ENCODE measurements around the gene RMI1. TPM values are rescaled to one million over a fixed set of nuclear protein-coding genes. Genes with fewer than 3 reads are reported as not detected.
"Not testable (repeated sequence)": the region's sequence is repeated elsewhere in the genome, so short reads cannot be mapped to it uniquely, and the experiment has no call there.

Gene RMI1
- total RNA-seq (2014; rRNA removed; shearing (Covaris generic)), result 3.8 and 8.7 TPM in 2 replicates
- polyA plus RNA-seq (2014; cell fraction: nucleus; rRNA removed), result 5.0 and 9.2 TPM in 2 replicates

DNA sequence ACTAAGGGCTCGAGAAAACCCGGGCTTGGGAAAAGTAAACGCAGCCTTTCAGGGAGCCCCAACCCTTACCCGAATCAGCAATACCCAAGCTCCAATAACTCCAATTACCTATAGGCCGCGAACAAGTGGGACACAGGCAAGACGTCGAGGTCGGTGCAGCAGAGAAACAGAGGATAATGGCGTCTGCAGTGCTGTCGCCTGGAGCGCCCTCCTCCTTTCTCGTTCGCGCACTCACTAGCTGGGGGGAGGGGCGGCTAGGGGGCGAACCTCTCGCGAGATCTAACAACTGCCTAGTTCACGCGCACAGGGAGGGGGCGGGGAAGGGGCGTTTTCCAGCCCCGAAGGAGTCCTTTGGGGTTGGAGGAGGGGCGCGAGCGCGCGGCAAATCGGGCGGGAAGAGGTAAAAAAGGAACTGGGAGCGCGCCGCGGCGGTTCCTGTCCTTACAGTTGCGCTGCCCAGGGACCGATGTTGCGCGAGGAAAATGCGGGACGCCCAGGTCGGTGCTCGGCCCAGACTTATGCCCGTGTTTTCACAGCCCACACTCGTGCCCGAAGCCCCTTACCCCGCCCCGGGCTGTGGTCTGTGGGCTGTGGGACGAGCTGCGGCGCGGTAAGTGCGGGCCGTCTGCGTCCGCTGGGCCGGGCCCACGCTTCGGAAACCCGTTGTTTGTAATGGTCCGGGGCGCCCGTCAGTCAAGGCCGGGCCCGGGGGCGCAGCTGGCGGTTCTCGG, at the start of gene RMI1:
RMI1 (plus strand) TSS at position 411 of the 731 bp plus-strand sequence. CDS start 20,182 bp downstream, outside the sequence.
- peak; percentile 99 for DNase-seq (ENCODE audit: extremely low read depth, low read depth)

DNA sequence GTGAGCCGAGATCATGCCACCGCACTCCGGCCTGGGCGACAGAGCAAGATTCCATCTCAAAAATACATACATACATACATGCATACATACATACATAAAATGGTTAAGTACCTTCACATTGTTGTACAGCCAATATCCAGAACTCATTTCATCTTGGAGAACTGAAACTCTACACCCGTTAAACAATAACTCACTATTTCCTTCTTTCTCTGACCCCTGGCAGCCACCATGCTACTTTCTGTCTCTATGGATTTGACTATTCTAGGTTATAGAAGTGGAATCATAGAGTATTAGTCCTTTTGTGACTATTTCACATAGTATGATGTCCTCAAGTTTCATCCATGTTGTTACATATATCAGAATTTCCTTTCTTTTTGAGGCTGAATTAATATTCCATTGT, 49.7 kb upstream of the RMI1 start:
- no peak for DNase-seq (ENCODE audit: extremely low read depth, low read depth)

DNA sequence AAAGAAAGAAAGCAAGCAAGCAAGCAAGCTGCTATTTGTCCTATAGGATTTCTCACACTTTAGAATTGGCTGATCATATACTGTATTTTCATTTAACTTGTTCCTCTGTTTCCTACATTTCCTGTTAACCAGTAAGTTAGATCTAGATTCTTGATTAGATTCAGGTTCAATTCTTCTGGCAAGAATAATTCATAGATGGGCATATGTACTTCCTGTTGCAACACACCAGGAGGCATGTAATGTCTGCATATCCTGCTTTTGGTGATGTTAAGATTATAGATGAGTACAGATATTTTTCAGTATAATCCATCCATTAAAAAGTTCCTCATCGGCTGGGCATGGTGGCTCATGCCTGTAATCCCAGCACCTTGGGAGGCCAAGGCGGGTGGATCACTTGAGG, 48.6 kb upstream of the RMI1 start:
- no peak for DNase-seq (ENCODE audit: extremely low read depth, low read depth)

DNA sequence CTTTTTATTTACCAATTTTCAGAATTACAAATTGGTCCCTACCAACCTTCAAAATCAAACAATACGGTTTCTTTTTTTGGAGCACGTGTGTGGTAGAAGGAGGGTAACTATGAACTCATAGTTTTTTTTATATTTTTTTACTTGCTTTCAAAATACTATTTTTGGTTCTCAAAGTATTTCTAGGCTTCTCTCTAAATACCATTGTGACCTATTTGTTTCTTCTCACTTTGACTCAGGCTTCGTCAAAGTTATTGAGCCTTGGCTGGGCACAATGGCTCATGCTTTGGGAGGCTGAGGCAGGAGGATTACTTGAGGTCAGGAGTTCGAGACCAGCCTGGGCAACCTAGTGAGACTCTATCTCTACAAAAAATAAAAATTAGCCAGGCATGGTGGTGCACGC, 47.8 kb upstream of the RMI1 start:
- no peak for DNase-seq (ENCODE audit: extremely low read depth, low read depth)

DNA sequence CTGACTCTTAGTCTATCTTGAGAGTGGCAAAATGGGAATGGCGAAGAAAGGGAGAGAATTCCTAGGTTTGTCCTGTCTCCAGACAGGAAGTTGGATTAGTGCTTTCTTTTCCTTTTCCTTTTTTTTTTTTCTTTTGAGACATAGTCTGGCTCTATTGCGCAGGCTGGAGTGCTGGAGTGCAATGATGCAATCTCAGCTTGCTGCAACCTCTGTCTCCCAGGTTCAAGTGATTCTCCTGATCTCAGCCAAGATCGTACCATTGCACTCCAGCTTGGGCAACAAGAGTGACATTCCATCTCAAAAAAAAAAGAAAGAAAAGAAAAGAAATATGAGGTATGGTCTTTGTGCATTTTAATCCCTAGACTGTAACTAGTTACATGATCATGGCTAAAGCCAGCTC, 46.8 kb upstream of the RMI1 start:
- DNase-seq (ENCODE audit: extremely low read depth, low read depth), result no peak

DNA sequence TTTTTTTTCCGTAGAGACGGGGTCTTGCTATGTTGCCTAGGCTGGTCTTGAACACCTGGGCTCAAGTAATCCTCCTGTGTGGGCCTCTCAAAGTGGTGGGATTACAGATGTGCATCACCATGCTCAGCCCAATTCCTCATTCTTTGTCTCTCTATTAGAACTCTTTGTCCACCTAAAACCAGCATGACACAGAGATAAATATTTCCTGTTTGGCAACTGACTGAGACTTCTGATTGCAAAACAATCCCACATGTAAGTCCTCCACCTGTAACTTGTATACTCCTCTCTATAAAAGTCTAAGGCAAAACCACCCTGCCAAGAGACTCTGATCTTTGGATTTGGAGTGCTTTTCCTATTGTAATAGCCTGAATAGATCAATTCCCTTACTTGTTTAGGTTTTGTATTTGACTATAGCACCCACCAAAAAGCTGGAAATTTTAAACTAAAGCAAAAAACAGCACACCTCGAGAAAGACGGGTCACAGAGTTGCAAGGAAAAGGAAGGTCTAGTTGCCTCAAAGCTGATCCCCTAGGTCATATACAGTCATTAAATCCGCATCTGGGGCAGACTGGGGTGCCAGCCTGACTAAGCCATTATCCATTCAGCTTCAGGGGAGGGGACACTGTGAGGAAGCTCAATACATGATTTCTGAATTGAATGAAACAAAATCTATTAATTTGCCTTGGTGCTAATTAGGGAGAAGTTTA, 45.9 kb upstream of the RMI1 start:
- DNase-seq (ENCODE audit: extremely low read depth, low read depth), result no peak

DNA sequence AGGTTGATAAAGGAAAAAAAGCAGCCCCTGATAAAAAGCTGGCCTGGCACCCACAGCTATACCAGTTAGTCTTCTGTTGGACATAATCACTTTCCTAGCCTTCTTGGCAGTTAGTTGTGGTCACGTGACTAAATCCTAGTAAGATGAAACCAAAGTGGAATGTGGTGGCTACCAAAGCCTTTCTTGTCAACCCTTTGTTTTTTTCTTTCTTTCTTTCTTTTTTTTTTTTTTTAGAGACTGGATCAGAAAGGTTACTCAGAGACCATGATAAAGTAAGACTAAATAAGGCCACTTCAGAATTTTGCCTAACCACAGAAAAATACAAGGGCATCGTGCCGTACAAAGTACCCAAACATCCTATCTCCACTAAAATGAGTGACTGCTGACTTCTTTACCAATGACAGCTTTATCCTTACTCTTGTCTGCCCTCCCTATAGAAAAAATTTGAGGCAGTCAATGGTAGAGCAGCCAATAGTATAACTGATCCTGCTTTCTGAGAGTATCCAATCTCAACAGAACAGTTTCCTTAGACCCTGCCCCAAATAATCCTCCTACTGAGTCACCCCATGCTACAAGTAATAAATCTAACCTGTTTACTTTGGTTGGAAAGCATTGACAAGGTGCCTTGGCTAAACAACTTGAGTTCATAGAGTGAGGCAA, 45.2 kb upstream of the RMI1 start:
- no peak for DNase-seq (ENCODE audit: extremely low read depth, low read depth)

DNA sequence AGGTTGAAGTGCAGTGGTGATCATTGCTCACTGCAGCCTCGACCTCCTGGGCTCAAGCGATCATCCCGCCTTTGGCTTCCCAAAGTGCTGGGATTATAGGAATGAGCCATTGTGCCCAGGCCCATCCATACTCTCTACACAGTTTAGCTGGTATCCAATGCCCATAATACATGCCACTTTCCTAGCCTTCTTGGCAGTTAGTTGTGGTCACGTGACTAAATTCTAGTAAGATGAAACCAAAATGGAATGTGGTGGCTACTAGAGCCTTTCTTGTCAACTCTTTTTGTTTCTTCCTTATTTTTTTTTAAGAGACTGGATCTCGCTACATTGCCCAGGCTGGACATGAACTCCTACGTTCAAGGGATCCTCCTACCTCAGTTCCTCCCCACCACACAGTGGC, 44.1 kb upstream of the RMI1 start:
- no peak for DNase-seq (ENCODE audit: extremely low read depth, low read depth)

DNA sequence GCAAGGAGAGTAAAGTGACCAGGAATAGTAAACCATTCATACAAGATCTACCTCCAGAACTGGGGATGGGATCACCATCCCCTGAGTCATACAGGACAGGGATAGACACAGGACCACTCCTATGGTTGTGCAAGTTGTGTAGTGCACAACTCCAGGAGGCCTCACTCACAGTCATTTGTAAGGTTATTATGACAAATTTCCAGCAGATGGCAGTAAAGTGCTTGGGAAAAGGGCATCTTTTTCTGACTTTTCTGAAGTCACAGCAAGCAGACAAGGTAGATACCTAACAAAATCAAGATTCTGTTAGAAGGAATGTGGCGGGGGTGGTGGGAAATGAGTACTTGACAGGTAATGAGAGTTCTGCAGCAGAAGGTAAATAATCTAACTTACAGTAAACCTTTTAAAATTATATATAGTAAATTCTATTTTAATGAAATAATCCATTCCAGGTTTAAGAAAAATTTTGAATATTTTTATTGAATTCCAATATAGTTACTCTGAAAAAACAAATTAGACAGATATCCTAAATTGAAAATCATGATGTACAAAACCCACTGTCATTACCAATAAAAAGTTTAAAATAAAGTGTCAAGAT, 42.6 kb upstream of the RMI1 start:
- DNase-seq (ENCODE audit: extremely low read depth, low read depth), result peak; percentile 76

DNA sequence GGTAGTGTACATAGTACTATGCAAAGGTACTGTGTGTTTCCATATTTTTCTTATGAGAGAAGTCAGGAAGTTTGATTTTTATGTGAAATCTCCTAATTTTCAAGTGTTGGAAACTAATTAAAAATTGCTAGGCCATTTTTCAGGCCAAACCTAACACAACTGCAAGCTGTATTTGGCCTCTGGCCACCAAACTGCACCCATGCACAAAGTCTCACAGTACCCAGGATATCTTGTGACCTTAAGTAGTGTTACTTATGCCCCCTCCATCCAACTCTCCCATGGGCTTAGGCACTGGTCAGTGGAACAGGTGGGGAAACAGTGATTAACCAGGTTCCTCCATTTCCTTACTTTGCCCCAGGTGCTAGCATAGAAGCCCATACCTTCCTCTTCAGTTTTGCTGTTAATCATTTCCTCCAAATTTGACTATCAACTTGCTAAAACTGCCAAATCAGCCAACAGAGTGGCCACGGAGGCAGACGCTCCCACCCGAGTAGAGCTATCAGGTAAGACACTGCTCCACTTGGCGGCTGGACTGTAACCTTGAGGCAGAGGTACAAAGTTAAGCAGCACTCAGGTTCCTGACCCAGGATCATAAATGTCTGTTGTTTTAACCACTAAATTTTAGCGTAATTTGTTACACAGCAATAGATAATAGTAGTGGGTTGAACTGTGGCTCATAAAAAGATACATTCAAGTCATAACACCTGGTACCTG, 39.9 kb upstream of the RMI1 start:
- no peak for DNase-seq (ENCODE audit: extremely low read depth, low read depth)

DNA sequence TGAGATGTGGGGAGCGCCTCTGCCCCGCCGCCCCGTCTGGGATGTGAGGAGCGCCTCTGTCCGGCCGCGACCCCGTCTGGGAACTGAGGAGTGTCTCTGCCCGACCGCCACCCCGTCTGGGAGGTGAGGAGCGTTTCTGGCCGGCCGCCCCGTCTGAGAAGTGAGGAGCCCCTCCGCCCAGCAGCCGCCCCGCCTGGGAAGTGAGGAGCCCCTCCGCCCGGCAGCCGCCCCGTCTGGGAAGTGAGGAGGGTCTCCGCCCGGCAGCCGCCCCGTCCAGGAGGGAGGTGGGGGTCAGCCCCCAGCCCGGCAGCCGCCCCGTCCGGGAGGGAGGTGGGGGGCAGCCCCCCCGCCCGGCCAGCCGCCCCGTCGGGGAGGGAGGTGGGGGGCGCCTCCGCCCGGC, 32.5 kb upstream of the RMI1 start:
- DNase-seq (ENCODE audit: extremely low read depth, low read depth), result not testable (repeated sequence)

DNA sequence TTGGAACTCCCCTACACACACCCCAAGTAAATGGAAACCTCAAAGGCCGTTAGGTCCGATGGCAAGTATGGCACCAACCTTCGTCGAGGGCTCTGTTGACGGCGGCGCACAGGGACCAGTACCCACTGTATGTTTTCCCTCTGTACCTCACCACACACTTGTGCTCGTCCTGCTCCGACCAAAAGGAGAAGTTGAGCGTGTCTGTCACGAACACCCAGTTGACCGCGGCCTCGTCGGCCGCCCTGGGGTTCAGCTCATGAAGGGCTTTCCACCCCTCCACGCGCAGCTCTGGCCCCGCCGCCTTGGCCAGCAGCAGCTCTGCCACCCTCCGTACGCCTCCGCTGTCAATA, 24.5 kb upstream of the RMI1 start:
- DNase-seq (ENCODE audit: extremely low read depth, low read depth), result no peak

DNA sequence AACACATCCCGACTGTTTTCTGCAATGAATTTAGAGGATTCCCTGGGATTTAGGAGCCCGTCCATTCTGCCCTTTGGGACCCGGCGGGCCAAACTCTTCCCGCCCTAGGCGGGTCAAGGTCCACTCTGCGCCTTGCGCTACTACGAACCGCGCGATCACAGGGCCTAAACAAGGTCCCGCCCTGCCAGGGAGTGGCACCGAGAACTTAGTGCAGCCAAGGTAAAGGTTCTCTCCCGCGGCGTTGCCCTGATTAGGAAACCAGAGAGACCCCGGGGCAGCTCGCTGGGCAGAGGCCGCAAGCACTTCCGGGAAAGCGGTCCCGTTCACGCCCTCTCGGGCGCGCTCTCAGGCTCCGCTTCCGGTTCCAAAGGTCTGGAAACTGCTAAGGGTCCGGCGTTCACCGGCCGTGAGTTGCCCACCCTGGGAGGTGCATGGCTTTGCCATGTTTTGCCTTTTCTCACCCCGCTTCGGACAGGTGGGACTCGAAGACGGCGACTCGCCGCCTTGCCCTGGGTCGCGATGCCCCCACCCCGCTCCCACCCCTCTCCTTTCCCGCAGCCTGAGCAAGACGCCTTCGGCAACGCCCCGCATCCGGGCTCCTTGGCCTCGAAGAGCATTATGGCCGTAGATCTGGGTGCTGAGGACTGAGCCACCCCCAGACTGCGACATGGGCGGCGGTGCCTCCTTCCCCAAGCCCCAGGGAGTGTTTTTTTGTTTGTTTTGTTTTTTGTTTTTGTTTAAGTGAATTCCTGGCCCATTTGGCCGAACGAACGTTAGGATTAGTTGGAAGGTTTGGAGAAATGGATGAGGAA, 24.0 kb upstream of the RMI1 start:
- peak; percentile 58 for DNase-seq (ENCODE audit: extremely low read depth, low read depth)

DNA sequence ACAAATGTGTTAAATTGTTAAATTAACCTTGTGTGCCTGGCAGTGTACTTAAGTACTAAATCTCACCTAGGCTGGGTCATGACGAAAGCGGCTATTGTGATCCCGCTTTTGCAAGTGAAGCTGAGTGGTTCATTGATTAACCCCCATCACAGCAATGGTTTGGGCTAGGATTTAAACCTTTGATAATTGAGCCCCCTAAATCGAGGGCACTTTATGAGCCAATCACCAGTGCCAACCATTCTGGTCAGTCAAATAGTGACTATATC, 23.4 kb upstream of the RMI1 start:
- no peak for DNase-seq (ENCODE audit: extremely low read depth, low read depth)

DNA sequence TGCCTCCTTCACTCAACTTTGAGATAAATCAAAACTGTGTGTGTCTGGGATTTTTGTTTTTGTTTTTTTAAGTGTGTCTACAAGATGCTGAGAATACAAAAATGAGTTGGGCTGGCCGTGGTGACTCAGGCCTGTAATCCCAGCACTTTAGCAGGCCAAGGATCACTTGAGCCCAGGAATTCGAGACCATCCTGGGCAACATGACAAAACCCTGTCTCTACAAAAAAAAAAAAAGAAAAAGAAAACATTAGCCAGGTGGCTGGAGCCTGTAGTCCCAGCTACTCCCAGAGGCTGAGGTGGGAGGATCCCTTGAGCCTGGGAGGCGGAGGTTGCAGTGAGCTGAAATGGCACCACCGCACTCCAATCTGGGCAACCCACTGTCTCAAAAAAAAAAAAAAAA, 21.5 kb upstream of the RMI1 start:
- no peak for DNase-seq (ENCODE audit: extremely low read depth, low read depth)

DNA sequence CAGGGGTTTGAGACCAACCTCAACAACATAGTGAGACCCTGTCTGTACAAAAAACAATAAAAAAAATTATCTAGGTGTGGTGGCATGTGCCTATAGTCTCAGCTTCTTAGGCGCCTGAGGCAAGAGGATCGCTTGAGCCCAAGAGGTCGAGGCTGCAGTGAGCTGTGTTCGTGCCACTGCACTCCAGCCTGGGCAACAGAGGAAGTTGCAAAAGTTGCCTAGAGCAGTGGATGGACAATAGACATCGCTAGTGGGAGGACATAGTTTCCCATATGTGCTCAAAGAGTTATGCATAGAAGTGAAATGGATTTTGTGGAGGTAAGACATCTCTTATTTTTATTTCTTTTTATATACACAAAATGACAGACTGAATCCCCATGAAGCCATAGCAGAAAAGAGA, 19.6 kb upstream of the RMI1 start:
- no peak for DNase-seq (ENCODE audit: extremely low read depth, low read depth)

DNA sequence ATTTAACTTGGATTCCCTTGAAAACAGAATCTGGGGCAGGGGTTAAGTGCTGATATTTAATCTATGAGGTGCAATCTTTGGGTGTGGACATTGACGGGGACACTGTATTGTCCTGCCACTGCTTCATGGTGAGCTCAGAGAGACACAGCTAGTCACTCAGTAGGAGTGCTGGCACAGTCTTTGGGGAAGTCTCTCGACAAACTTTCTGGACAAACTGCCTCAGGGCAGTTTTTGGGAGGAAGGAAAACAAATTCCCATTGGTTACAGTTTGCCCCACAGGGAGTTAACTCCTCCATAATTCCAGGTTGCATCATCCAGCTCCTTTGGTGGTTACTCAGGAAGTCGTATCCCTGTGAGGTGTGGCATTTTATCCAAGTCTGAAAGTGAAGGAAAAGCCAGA, 18.4 kb upstream of the RMI1 start:
- DNase-seq (ENCODE audit: extremely low read depth, low read depth), result no peak

DNA sequence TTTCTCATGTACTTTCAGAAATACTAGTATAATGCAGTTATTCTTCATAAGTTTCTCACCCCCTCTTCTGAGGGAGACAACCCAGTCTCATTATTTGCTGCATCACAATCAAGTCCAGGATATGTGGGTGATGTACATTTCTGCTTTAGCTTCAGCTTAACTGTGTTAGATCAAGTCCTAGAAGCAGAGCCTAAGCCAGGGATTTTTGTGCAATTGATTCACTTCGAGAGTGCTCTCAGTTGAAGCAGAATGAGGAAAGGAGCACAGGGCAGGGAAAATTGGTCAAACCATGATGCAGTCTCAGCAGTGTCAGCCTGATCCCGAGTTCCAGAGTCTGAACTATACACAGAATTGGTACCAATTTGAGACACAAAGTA, 15.6 kb upstream of the RMI1 start:
- DNase-seq (ENCODE audit: extremely low read depth, low read depth), result no peak

DNA sequence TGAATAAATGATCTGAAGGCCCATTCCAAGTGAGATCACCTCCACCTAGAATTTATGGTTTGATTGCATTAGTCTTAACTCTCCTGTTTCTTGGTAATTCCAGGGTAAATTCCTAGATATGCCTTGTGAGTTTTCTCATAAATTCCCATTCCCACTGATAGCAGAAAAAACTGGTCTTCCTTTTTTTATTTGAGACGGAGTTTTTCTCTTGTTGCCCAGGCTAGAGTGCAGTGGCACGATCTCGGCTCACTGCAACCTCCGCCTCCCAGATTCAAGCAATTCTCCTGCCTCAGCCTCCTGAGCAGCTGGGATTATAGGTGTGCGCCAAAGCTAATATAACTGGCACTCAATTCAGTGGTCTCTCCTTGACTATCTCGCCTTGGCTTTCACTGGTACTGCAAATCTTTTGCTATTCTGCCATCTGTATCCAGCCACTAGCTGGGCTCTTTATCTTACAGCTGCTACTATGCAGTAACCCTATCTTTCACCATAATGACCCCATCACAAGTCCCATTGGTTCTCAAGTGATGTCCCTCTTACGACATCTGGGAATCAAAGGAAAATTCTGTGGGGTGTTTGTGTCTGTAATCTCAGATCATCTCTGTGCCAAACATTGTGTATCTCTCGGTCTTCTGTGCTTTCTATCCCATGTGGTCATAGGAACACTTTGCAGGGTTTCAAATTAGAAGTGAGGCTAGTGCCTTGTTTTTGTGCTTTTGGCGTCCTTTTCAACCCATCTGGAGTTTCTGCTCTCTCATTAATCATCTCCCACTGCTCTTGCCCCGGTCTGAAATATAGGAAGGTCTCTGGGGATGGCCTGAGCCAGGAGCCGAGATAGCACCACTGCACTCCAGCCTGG, 15.0 kb upstream of the RMI1 start:
- no peak for DNase-seq (ENCODE audit: extremely low read depth, low read depth)
